H9 (cell line): Measurements from ENCODE around the gene MED13L. TPM values are rescaled to one million over a fixed set of nuclear protein-coding genes. Genes with fewer than 3 reads are reported as not detected.

Experiments used
- DNase-seq: peaks from one replicate; pipeline ENCODE4 v3.0.0-alpha.2; 2017
- H2AFZ ChIP-seq: one replicate; pipeline ENCODE4 v1.6.1; 2013; ENCODE audit warnings: mild to moderate bottlenecking, low read length, control low read depth, moderate library complexity
- H2AK5ac ChIP-seq: 2 replicates; pipeline ENCODE4 v1.6.1; 2013; ENCODE audit warnings: low read length, control low read depth, mixed read lengths; ENCODE audit not compliant: insufficient read length
- H2BK120ac ChIP-seq: one replicate; pipeline ENCODE4 v1.6.1; 2013; ENCODE audit warnings: low read depth, mild to moderate bottlenecking, low read length, control low read depth, inconsistent platforms; ENCODE audit not compliant: poor library complexity, severe bottlenecking
- H2BK12ac ChIP-seq: 2 replicates; pipeline ENCODE4 v1.6.1; 2013; ENCODE audit warnings: low read length, control low read depth, mixed read lengths, low read depth; ENCODE audit not compliant: insufficient read length
- H2BK15ac ChIP-seq: 2 replicates; pipeline ENCODE4 v1.6.1; 2013; ENCODE audit warnings: low read depth, low read length, control low read depth
- H2BK20ac ChIP-seq: one replicate; pipeline ENCODE4 v1.6.1; 2013; ENCODE audit warnings: low read depth, mild to moderate bottlenecking, low read length, control low read depth, inconsistent platforms; ENCODE audit not compliant: poor library complexity, severe bottlenecking
- H2BK5ac ChIP-seq: 2 replicates; pipeline ENCODE4 v1.6.1; 2013; ENCODE audit warnings: low read length, control low read depth, mixed read lengths; ENCODE audit not compliant: insufficient read length
- H3K14ac ChIP-seq: 2 replicates; pipeline ENCODE4 v1.6.1; 2013; ENCODE audit warnings: low read length, control low read depth; ENCODE audit not compliant: insufficient read depth
- H3K18ac ChIP-seq: 2 replicates; pipeline ENCODE4 v1.6.1; 2013; ENCODE audit warnings: low read depth, mild to moderate bottlenecking, mixed read lengths, low read length, control low read depth; ENCODE audit not compliant: insufficient read length
- H3K23ac ChIP-seq: 2 replicates; pipeline ENCODE4 v1.6.1; 2013; ENCODE audit warnings: low read length, control low read depth, mixed read lengths, low read depth; ENCODE audit not compliant: insufficient read length
- H3K23me2 ChIP-seq: 2 replicates; pipeline ENCODE4 v1.6.1; 2013; ENCODE audit warnings: low read depth, mild to moderate bottlenecking, mixed read lengths, low read length, control low read depth; ENCODE audit not compliant: insufficient read length, poor library complexity, severe bottlenecking
- H3K27ac ChIP-seq: 2 replicates; pipeline ENCODE4 v1.5.1; 2013; ENCODE audit warnings: low read length, control low read depth, mixed read lengths, low read depth; ENCODE audit not compliant: insufficient read length
- H3K27me3 ChIP-seq: 2 replicates; pipeline ENCODE4 v1.6.1; 2013; ENCODE audit warnings: low read length, control low read depth, inconsistent platforms; ENCODE audit not compliant: insufficient read depth
- H3K4ac ChIP-seq: 2 replicates; pipeline ENCODE4 v1.6.1; 2013; ENCODE audit warnings: low read depth, mild to moderate bottlenecking, control low read depth, inconsistent platforms, low read length, moderate library complexity
- H3K4me1 ChIP-seq: 2 replicates; pipeline ENCODE4 v1.6.1; 2013; ENCODE audit warnings: low read length, control low read depth, inconsistent platforms; ENCODE audit not compliant: insufficient read depth
- H3K4me2 ChIP-seq: 2 replicates; pipeline ENCODE4 v1.6.1; 2013; ENCODE audit warnings: low read length, control low read depth, mixed read lengths; ENCODE audit not compliant: insufficient read length, insufficient read depth
- H3K56ac ChIP-seq: 2 replicates; pipeline ENCODE4 v1.6.1; 2013; ENCODE audit warnings: low read depth, mild to moderate bottlenecking, mixed read lengths, low read length, control low read depth; ENCODE audit not compliant: insufficient read length
- H3K79me1 ChIP-seq: 2 replicates; pipeline ENCODE4 v1.6.1; 2013; ENCODE audit warnings: low read depth, mild to moderate bottlenecking, moderate library complexity, low read length, control low read depth, inconsistent platforms; ENCODE audit not compliant: insufficient read depth, poor library complexity, severe bottlenecking
- H3K79me2 ChIP-seq: 2 replicates; pipeline ENCODE4 v1.6.1; 2013; ENCODE audit warnings: low read length, control low read depth, inconsistent platforms; ENCODE audit not compliant: insufficient read depth
- H3K9ac ChIP-seq: 2 replicates; pipeline ENCODE4 v1.6.1; 2013; ENCODE audit warnings: low read length, control low read depth, mixed read lengths; ENCODE audit not compliant: insufficient read length; ENCODE audit errors: extremely low read depth
- H3K9me3 ChIP-seq: one replicate; pipeline ENCODE4 v1.6.1; 2013; ENCODE audit warnings: low read depth, low read length, inconsistent platforms; ENCODE audit not compliant: control insufficient read depth
- H3T11ph ChIP-seq: one replicate; pipeline ENCODE4 v1.6.1; 2013; ENCODE audit warnings: mild to moderate bottlenecking, low read length, control low read depth, inconsistent platforms
- H4K20me1 ChIP-seq: one replicate; pipeline ENCODE4 v1.6.1; 2013; ENCODE audit not compliant: control insufficient read depth, insufficient read length, insufficient read depth
- H4K5ac ChIP-seq: 2 replicates; pipeline ENCODE4 v1.6.1; 2013; ENCODE audit warnings: low read depth, mild to moderate bottlenecking, mixed read lengths, low read length, control low read depth; ENCODE audit not compliant: insufficient read length
- H4K8ac ChIP-seq: replicated peaks from 2 replicates; pipeline ENCODE4 v1.6.1; 2013; ENCODE audit warnings: low read length, control low read depth, mixed read lengths, low read depth; ENCODE audit not compliant: insufficient read length
- H4K91ac ChIP-seq: 2 replicates; pipeline ENCODE4 v1.6.1; 2013; ENCODE audit warnings: low read depth, mild to moderate bottlenecking, moderate library complexity, mixed read lengths, low read length, control low read depth; ENCODE audit not compliant: insufficient read length
- H3K27ac Mint-ChIP-seq, 3 experiments: 2 replicates in 2 of 3; 3 replicates in 1 of 3; pipeline ENCODE4 v1.8.0; 2020 to 2021; ENCODE audit warnings: mixed read lengths in 3 of 3, mild to moderate bottlenecking in 1 of 3, moderate library complexity in 1 of 3
- H3K27me3 Mint-ChIP-seq: 2 replicates; pipeline ENCODE4 v1.8.0; 2021; ENCODE audit warnings: low read depth, mild to moderate bottlenecking, moderate library complexity, mixed read lengths
- H3K36me3 Mint-ChIP-seq, 3 experiments: 2 replicates in 2 of 3; 3 replicates in 1 of 3; pipeline ENCODE4 v1.8.0; 2020 to 2021; ENCODE audit warnings: low read depth in 3 of 3, mixed read lengths in 3 of 3; ENCODE audit not compliant: insufficient read depth in 1 of 3
- H3K4me1 Mint-ChIP-seq, 2 experiments: 2 replicates each; pipeline ENCODE4 v1.8.0; 2020; ENCODE audit warnings: mixed read lengths in 2 of 2
- H3K4me3 Mint-ChIP-seq, 2 experiments: 2 replicates in 1 of 2; 3 replicates in 1 of 2; pipeline ENCODE4 v1.8.0; 2020 to 2021; ENCODE audit warnings: mild to moderate bottlenecking in 2 of 2, mixed read lengths in 2 of 2, moderate library complexity in 1 of 2
- H3K9me3 Mint-ChIP-seq, 2 experiments: 2 replicates in 1 of 2; 3 replicates in 1 of 2; pipeline ENCODE4 v1.8.0; 2020; ENCODE audit warnings: mild to moderate bottlenecking in 2 of 2, mixed read lengths in 2 of 2, moderate library complexity in 1 of 2
- WGBS: extraction: QIAGEN DNeasy Blood & Tissue Kit; methylation state at CpG from one replicate; pipeline ENCODE4 v1.1.7; 2013; ENCODE audit warnings: missing lambda C conversion rate, low lambda C conversion rate, mixed read lengths; ENCODE audit not compliant: insufficient read length; ENCODE audit errors: extremely low coverage; 5-methylcytosine and 5-hydroxymethylcytosine counted together
- total RNA-seq: library from RNA; stranded (reverse); gene quantifications from 2 replicates; pipeline ENCODE4 v1.2.1, GENCODE V29; 2021
- TF ChIP-seq, protein P1 (sequence below): fragments of 200-600 bp; sonication (generic); conservative IDR thresholded peaks from 3 replicates; pipeline ENCODE4 v1.8.0; 2021; ENCODE audit warnings: antibody characterized with exemption, mild to moderate bottlenecking

Gene MED13L
- total RNA-seq, 1 experiment from 2014 or later, result 52.4 TPM

GRCh38 chr12:116261525-116262100 is 15.9 kb downstream of the MED13L start:
- no peak overlapping the region for H3K4me2 ChIP-seq
- no peak overlapping the region for H2BK120ac ChIP-seq

More at GRCh38 chr12:116261525-116262100, 15.9 kb downstream of the MED13L start:
- Histone ChIP-seq H4K5ac (no peak overlapping the region), H3T11ph (no peak overlapping the region), H3K79me2 (peaks cover 29% of the 10 kb centered on the region), H3K9ac (no peak overlapping the region), H2BK12ac (no peak overlapping the region), H4K20me1 (no peaks in the 10 kb centered on the region), H2BK20ac (no peak overlapping the region), H2BK15ac (no peak overlapping the region), H2AK5ac (no peak overlapping the region), H3K79me1 (peaks cover 8% of the 10 kb centered on the region), H3K23ac (no peak overlapping the region), H3K14ac (no peak overlapping the region), H3K18ac (no peak overlapping the region), H4K8ac (no peak overlapping the region), H3K4me1 (peaks cover 5% of the 10 kb centered on the region), H3K23me2 (no peaks in the 10 kb centered on the region), H3K9me3 (no peaks in the 10 kb centered on the region), H2BK5ac (no peak overlapping the region), H3K56ac (no peak overlapping the region), H4K91ac (no peak overlapping the region), H3K27ac (no peak overlapping the region), H2AFZ (no peak overlapping the region), H3K4ac (no peak overlapping the region), H3K27me3 (no peaks in the 10 kb centered on the region)
- TF ChIP-seq, protein P1, sequence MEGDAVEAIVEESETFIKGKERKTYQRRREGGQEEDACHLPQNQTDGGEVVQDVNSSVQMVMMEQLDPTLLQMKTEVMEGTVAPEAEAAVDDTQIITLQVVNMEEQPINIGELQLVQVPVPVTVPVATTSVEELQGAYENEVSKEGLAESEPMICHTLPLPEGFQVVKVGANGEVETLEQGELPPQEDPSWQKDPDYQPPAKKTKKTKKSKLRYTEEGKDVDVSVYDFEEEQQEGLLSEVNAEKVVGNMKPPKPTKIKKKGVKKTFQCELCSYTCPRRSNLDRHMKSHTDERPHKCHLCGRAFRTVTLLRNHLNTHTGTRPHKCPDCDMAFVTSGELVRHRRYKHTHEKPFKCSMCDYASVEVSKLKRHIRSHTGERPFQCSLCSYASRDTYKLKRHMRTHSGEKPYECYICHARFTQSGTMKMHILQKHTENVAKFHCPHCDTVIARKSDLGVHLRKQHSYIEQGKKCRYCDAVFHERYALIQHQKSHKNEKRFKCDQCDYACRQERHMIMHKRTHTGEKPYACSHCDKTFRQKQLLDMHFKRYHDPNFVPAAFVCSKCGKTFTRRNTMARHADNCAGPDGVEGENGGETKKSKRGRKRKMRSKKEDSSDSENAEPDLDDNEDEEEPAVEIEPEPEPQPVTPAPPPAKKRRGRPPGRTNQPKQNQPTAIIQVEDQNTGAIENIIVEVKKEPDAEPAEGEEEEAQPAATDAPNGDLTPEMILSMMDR, result no peak
- Mint-ChIP-seq H3K36me3 (no peaks in the 10 kb centered on the region), H3K27ac (peak overlapping the region in 1 of 3 experiments; percentile 2; a peak in 3 of 7 replicates), H3K27me3 (no peaks in the 10 kb centered on the region), H3K9me3 (no peaks in the 10 kb centered on the region), H3K4me3 (no peak overlapping the region), H3K4me1 (peaks cover 31 to 39% of the 10 kb centered on the region in 2 experiments)
- no CpG with 5 or more reads among the region's 4 CpGs for WGBS
- DNase-seq, result no peak
